ENCODE data around the gene RABEP1.
A peak's percentile ranks its signal among the peaks of the same experiment; 100 is the strongest.

RABEP1 gene

GRCh38 chr17:5362162-5362811, 80.2 kb downstream of the RABEP1 start:
- DNase-seq: no peak

GRCh38 chr17:5364156-5364555, 82.1 kb downstream of the RABEP1 start:
- DNase-seq: no peak

GRCh38 chr17:5364696-5365095, 82.6 kb downstream of the RABEP1 start:
- no peak for DNase-seq

- no peak for DNase-seq
These were observed 83.7 kb downstream of the RABEP1 start for GRCh38 chr17:5365831-5366230.

- DNase-seq: no peak
These were observed 88.3 kb downstream of the RABEP1 start for GRCh38 chr17:5370411-5370810.

GRCh38 chr17:5373112-5373511, 91.0 kb downstream of the RABEP1 start:
- DNase-seq: no peak

GRCh38 chr17:5378566-5379207, 96.6 kb downstream of the RABEP1 start:
- no peak for DNase-seq

GRCh38 chr17:5379351-5380107, 97.4 kb downstream of the RABEP1 start:
- DNase-seq: no peak

GRCh38 chr17:5380491-5381135, 98.5 kb downstream of the RABEP1 start:
- DNase-seq: no peak

- DNase-seq: no peak
These were observed 99.5 kb downstream of the RABEP1 start for GRCh38 chr17:5381542-5381941.

GRCh38 chr17:5391678-5392077, 109.6 kb downstream of the RABEP1 start:
- no peak for DNase-seq

- DNase-seq: no peak
These were observed 114.5 kb downstream of the RABEP1 start for GRCh38 chr17:5396612-5397011.

GRCh38 chr17:5399767-5400166, 117.7 kb downstream of the RABEP1 start:
- DNase-seq: no peak

GRCh38 chr17:5405400-5405799, 123.3 kb downstream of the RABEP1 start:
- DNase-seq: no peak

GRCh38 chr17:5408186-5408585, 126.1 kb downstream of the RABEP1 start:
- no peak for DNase-seq

GRCh38 chr17:5410594-5411272, 128.6 kb downstream of the RABEP1 start:
- DNase-seq: no peak

- no peak for DNase-seq
These were observed 131.6 kb downstream of the RABEP1 start for GRCh38 chr17:5413682-5414081.

GRCh38 chr17:5416901-5417300, 134.8 kb downstream of the RABEP1 start:
- DNase-seq: no peak

GRCh38 chr17:5418858-5419355, 136.8 kb downstream of the RABEP1 start:
- peak; percentile 35 to 53 (median 48) for DNase-seq

GRCh38 chr17:5419356-5419958, 137.4 kb downstream of the RABEP1 start, which contains the start of gene NUP88:
NUP88 (minus strand) TSS chr17:5419662; CDS start chr17:5419650, 12 bp downstream.
- peak; percentile 86 to 91 (median 87) for DNase-seq

- DNase-seq: peak; percentile 77 to 80 (median 79)
These were observed 138.0 kb downstream of the RABEP1 start, which contains the start of gene RPAIN for GRCh38 chr17:5419959-5420653. RPAIN (plus strand) TSS chr17:5420182; CDS start chr17:5420211, 29 bp downstream.
